HG03571 (cell line): ENCODE measurements around the gene FAM135A.
"Not testable (repeated sequence)": the region's sequence is repeated elsewhere in the genome, so short reads cannot be mapped to it uniquely, and the experiment has no call there.

ENCODE experiments used
- ATAC-seq: cut with Tn5 transposase; IDR thresholded peaks from one replicate; pipeline ENCODE4 v1.9.1; 2021; ENCODE audit not compliant: unreplicated experiment

The FAM135A gene

DNA sequence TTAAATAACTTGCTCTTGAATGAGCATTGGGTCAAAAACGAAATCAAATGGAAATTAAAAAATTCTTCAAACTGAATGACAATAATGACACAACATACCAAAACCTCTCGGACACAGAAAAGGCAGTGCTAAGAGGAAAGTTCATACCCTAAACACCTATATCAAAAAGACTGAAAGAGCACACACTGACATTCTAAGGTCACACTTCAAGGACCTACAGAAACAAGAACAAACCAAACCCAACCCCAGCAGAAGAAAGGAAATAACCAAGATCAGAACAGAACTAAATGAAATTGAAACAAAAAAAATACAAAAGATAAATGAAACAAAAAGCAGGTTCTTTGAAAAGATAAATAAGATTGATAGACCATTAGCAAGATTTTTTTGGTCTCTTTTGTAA lies 194.1 kb downstream of the FAM135A start:
- ATAC-seq = not testable (repeated sequence)

- not testable (repeated sequence) for ATAC-seq
Observed at GRCh38 chr6:70609181-70609580, 195.9 kb downstream of the FAM135A start.
